CD14-positive monocyte (primary cell): Measurements from ENCODE around the gene SLC12A7. TPM values are rescaled to one million over a fixed set of nuclear protein-coding genes. Genes with fewer than 3 reads are reported as not detected.
A peak's percentile ranks its signal among the peaks of the same experiment; 100 is the strongest.

Experiments used
- DNase-seq, 3 donors: peaks; one replicate each; pipeline ENCODE4 v3.0.0-alpha.2; 2011 to 2022
- H2AFZ ChIP-seq: 2 replicates; pipeline ENCODE4 v1.6.0; 2012; ENCODE audit warnings: mild to moderate bottlenecking, low read depth, low read length, inconsistent platforms; ENCODE audit not compliant: insufficient read depth, poor library complexity, severe bottlenecking
- H3K27ac ChIP-seq, 2 donors: 1 replicate in 1 of 2; 2 replicates in 1 of 2; pipeline ENCODE4 v1.5.1; 2012 to 2013; ENCODE audit warnings: low read length in 2 of 2, control low read depth in 1 of 2, inconsistent platforms in 1 of 2, low read depth in 1 of 2, mild to moderate bottlenecking in 1 of 2
- H3K27me3 ChIP-seq, 2 donors: one replicate each; pipeline versions ENCODE4 v1.6.0 to v1.6.1; 2011 to 2013; ENCODE audit warnings: low read length in 2 of 2; ENCODE audit not compliant: control insufficient read depth in 2 of 2, insufficient read depth in 2 of 2
- H3K36me3 ChIP-seq, 2 donors: replicated peaks in 1 of 2; 1 replicate in 1 of 2; 2 replicates in 1 of 2; pipeline versions ENCODE4 v1.5.1 to v1.6.1; 2012 to 2013; ENCODE audit warnings: low read length in 2 of 2, control low read depth in 1 of 2, inconsistent platforms in 1 of 2, mild to moderate bottlenecking in 1 of 2; ENCODE audit not compliant: insufficient read depth in 2 of 2, control insufficient read depth in 1 of 2
- H3K4me1 ChIP-seq, 2 donors: 1 replicate in 1 of 2; 2 replicates in 1 of 2; pipeline versions ENCODE4 v1.5.1 to v1.6.1; 2012 to 2013; ENCODE audit warnings: low read length in 2 of 2, control low read depth in 1 of 2, inconsistent platforms in 1 of 2, mild to moderate bottlenecking in 1 of 2, moderate library complexity in 1 of 2; ENCODE audit not compliant: insufficient read depth in 2 of 2, control insufficient read depth in 1 of 2
- H3K4me2 ChIP-seq: replicated peaks from 2 replicates; pipeline ENCODE3; 2012; ENCODE audit warnings: low read length, moderate library complexity, mild to moderate bottlenecking; ENCODE audit not compliant: poor library complexity, severe bottlenecking; ENCODE audit errors: extremely low read depth
- H3K4me3 ChIP-seq, 3 experiments: fragments of 200-600 bp in 1 of 3; sonication (generic) in 1 of 3; replicated peaks in 1 of 3; 1 replicate in 2 of 3; 2 replicates in 1 of 3; pipeline ENCODE4 v1.5.1; 2011 to 2013; ENCODE audit warnings: low read length in 3 of 3, mild to moderate bottlenecking in 3 of 3, control low read depth in 2 of 3, low read depth in 2 of 3, inconsistent platforms in 1 of 3, moderate library complexity in 1 of 3
- H3K79me2 ChIP-seq: 2 replicates; pipeline ENCODE4 v1.6.0; 2012; ENCODE audit warnings: mild to moderate bottlenecking, control low read depth, inconsistent platforms, low read length, moderate library complexity; ENCODE audit not compliant: insufficient read depth
- H3K9ac ChIP-seq: 2 replicates; pipeline ENCODE4 v1.6.0; 2017; ENCODE audit warnings: low read length, mild to moderate bottlenecking; ENCODE audit not compliant: insufficient read depth, poor library complexity, severe bottlenecking
- H3K9me3 ChIP-seq, 2 donors: replicated peaks in 1 of 2; 1 replicate in 1 of 2; 2 replicates in 1 of 2; pipeline versions ENCODE4 v1.5.1 to v1.6.1; 2012 to 2013; ENCODE audit warnings: low read length in 2 of 2, control low read depth in 1 of 2; ENCODE audit not compliant: control insufficient read depth in 1 of 2, insufficient read depth in 1 of 2
- H4K20me1 ChIP-seq: 2 replicates; pipeline ENCODE4 v1.6.0; 2012; ENCODE audit warnings: mild to moderate bottlenecking, low read length, control low read depth, moderate library complexity; ENCODE audit not compliant: insufficient read depth
- H3K27ac Mint-ChIP-seq, 7 donors: one replicate each; pipeline ENCODE4 v1.8.0; 2020; ENCODE audit warnings: mild to moderate bottlenecking in 7 of 7, mixed read lengths in 7 of 7, moderate library complexity in 6 of 7, inconsistent platforms in 2 of 7
- H3K27me3 Mint-ChIP-seq, 3 donors: one replicate each; pipeline ENCODE4 v1.8.0; 2021 to 2022; ENCODE audit warnings: low read depth in 3 of 3, mild to moderate bottlenecking in 3 of 3, mixed read lengths in 3 of 3, moderate library complexity in 3 of 3, inconsistent platforms in 1 of 3
- H3K36me3 Mint-ChIP-seq, 2 donors: one replicate each; pipeline ENCODE4 v1.8.0; 2020; ENCODE audit warnings: mixed read lengths in 2 of 2, inconsistent platforms in 1 of 2, mild to moderate bottlenecking in 1 of 2
- H3K4me1 Mint-ChIP-seq: one replicate; pipeline ENCODE4 v1.8.0; 2020; ENCODE audit warnings: mild to moderate bottlenecking, mixed read lengths
- H3K4me3 Mint-ChIP-seq, 2 donors: one replicate each; pipeline ENCODE4 v1.8.0; 2020; ENCODE audit warnings: mild to moderate bottlenecking in 2 of 2, mixed read lengths in 2 of 2, moderate library complexity in 1 of 2
- H3K9me3 Mint-ChIP-seq, 7 donors: one replicate each; pipeline ENCODE4 v1.8.0; 2020 to 2022; ENCODE audit warnings: mixed read lengths in 7 of 7, mild to moderate bottlenecking in 6 of 7, moderate library complexity in 6 of 7, inconsistent platforms in 2 of 7
- WGBS: methylation state at CpG from one replicate; pipeline ENCODE4 v1.1.5; 2013; ENCODE audit warnings: missing lambda C conversion rate; ENCODE audit not compliant: insufficient coverage; 5-methylcytosine and 5-hydroxymethylcytosine counted together
- intact Hi-C, 2 donors: fragments of 100-400 bp; cut with micrococcal nuclease; formaldehyde crosslinking; loops; one replicate each; pipeline versions ENCODE4 v1.15.0 to v1.15.1; 2023
- polyA plus RNA-seq, 3 donors: library from polyadenylated mRNA; depleted of rRNA in 1 of 3; unstranded in 2 of 3; stranded (reverse) in 1 of 3; fragments of 300-500 nt in 2 of 3; fragments of >200 nt in 1 of 3; fragmentation: Illumina TruSeq in 2 of 3; gene quantifications; 1 replicate in 2 of 3; 2 replicates in 1 of 3; pipeline ENCODE4 v1.2.3, GENCODE V29; 2012 to 2021
- TF ChIP-seq, protein P1 (sequence below): fragments of 200-600 bp; IDR thresholded peaks from one replicate; pipeline ENCODE4 v1.8.0; 2022; ENCODE audit warnings: antibody characterized with exemption, mild to moderate bottlenecking

Gene SLC12A7
- polyA plus RNA-seq, 3 donors: 8.2 to 31.2 (median 12.5) TPM

DNA sequence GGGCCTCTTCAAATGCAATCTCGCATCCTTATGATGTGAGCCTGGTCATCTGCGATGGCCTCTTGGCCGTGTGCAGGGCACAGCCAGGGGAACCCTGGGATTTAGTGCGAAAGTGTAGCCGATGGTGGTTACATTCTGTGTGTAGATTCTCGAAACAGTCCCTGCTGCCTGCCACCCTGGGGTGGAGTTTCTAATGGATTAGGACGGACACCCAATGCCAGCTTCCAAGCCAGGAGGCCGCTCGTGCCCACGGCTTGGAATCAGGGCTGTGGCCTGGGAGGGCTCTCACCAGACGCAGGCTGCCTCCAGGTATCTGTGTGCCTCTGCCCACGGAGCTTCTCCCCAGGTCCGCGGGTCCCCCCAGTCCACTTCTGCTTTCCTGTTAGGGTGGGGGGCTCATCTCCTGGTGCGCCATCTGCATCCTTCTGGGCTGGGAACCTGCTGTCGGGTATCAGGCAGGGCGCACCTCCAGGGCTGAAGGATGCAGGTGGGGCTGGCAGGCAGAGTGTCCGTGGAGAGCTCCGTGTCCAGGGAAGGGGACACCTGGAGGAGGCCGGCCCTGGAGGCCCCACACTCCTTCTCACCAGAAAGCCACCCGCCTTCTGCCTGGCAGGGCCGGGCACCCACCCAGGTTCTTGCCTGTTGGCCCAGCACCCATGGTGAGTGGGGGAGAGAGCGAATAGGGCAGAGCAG lies 3.4 kb upstream of the SLC12A7 start:
- Histone ChIP-seq H3K9me3 (no peaks in the 10 kb centered on the region), H2AFZ (no peak overlapping the region), H3K9ac (no peak overlapping the region), H3K4me1 (peaks cover 7 to 8% of the 10 kb centered on the region in 2 donors), H3K4me2 (no peak overlapping the region), H3K27ac (no peak overlapping the region), H3K4me3 (no peak overlapping the region), H3K27me3 (peaks cover 2 to 24% of the 10 kb centered on the region in 2 donors), H3K79me2 (no peaks in the 10 kb centered on the region), H4K20me1 (peaks cover under 1% of the 10 kb centered on the region), H3K36me3 (no peaks in the 10 kb centered on the region)
- TF ChIP-seq, protein P1, sequence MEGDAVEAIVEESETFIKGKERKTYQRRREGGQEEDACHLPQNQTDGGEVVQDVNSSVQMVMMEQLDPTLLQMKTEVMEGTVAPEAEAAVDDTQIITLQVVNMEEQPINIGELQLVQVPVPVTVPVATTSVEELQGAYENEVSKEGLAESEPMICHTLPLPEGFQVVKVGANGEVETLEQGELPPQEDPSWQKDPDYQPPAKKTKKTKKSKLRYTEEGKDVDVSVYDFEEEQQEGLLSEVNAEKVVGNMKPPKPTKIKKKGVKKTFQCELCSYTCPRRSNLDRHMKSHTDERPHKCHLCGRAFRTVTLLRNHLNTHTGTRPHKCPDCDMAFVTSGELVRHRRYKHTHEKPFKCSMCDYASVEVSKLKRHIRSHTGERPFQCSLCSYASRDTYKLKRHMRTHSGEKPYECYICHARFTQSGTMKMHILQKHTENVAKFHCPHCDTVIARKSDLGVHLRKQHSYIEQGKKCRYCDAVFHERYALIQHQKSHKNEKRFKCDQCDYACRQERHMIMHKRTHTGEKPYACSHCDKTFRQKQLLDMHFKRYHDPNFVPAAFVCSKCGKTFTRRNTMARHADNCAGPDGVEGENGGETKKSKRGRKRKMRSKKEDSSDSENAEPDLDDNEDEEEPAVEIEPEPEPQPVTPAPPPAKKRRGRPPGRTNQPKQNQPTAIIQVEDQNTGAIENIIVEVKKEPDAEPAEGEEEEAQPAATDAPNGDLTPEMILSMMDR: no peak
- no peak overlapping the region for H3K4me3 Mint-ChIP-seq
- peaks cover 0 to 5% (median 0%) of the 10 kb centered on the region in 7 donors for H3K9me3 Mint-ChIP-seq
- peaks cover 0 to 1% of the 10 kb centered on the region in 2 donors for H3K36me3 Mint-ChIP-seq
- intact Hi-C loops: no loop called here
- H3K4me1 Mint-ChIP-seq: peaks cover 14% of the 10 kb centered on the region
- no peak overlapping the region for H3K27ac Mint-ChIP-seq
- 88% methylated on average over 17 of the region's 23 CpGs for WGBS
- no peak for DNase-seq
- H3K27me3 Mint-ChIP-seq: peaks cover 5 to 20% (median 14%) of the 10 kb centered on the region in 3 donors

DNA sequence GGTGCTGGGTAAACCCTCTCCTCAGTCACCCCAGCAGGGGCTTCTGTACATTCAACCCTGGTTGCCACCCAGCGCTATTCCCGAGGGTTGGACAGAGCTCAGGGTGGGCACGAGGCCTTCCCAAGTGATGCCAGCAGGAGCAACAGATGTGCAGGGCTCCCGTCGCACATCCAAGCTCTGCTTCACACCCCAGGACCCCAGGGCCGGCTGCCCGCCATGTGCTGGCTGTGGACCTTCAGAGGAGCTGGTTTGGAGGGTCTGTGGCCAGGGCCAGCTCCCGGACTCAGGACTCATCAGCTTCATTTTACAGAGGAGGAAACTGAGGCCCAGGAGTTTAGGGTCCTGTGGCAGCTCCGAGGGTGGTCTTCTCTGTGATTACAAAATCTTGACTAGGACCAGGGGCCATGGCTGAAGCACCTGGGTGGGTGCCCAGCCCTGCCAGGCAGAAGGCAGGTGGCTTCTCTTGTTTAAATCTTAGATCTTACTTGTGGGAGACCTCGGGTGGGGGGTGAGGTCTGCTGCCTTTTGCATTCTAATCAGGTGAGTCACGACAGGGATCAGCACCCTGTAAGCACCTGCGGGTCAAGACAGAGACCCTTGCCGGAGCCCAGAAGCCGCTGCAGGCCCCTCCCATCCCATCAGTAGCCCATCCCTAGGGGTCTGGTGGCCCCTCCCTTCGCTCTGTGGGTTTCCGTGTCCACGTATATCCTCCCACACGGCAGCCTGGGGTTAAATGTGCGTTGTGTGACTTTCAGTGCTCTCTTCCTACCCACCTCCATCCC lies 2.1 kb upstream of the SLC12A7 start:
- Histone ChIP-seq H3K27ac (no peak overlapping the region), H2AFZ (no peak overlapping the region), H3K9me3 (no peaks in the 10 kb centered on the region), H3K4me3 (no peak overlapping the region), H3K79me2 (peaks cover 5% of the 10 kb centered on the region), H3K4me2 (no peak overlapping the region), H3K36me3 (no peaks in the 10 kb centered on the region), H3K4me1 (peaks cover 20 to 21% of the 10 kb centered on the region in 2 donors), H3K9ac (no peak overlapping the region), H3K27me3 (peaks cover 2 to 29% of the 10 kb centered on the region in 2 donors), H4K20me1 (peaks cover 7% of the 10 kb centered on the region)
- 94% methylated on average over 10 of the region's 19 CpGs for WGBS
- Mint-ChIP-seq H3K27me3 (peaks cover 5 to 15% (median 14%) of the 10 kb centered on the region in 3 donors), H3K9me3 (peaks cover 0 to 5% (median 0%) of the 10 kb centered on the region in 7 donors), H3K27ac (no peak overlapping the region), H3K4me3 (peak overlapping the region in 1 of 2 donors; percentile 43), H3K36me3 (peaks cover 4 to 7% of the 10 kb centered on the region in 2 donors), H3K4me1 (peaks cover 26% of the 10 kb centered on the region)
- TF ChIP-seq, protein P1: no peak
- intact Hi-C loops: no loop called here
- DNase-seq: no peak
